OCI-LY7 (cell line): ENCODE measurements around the gene MLYCD. TPM values are rescaled to one million over a fixed set of nuclear protein-coding genes. Genes with fewer than 3 reads are reported as not detected.

ENCODE experiments used
- BruUV-seq: library from RNA; stranded (reverse); fragments of 400-500 nt; replicated peaks from 2 replicates; lab custom pipeline; 2021; lab: Mats Ljungman, UMichigan
- CTCF ChIA-PET: fragments of 300-600 bp; sonication (Branson Sonifier 250); formaldehyde crosslinking; loops from one replicate; lab custom pipeline; 2022; ENCODE audit warnings: antibody characterized with exemption; ENCODE audit not compliant: unreplicated experiment; lab: Charles Lee
- POLR2A ChIA-PET: fragments of 300-600 bp; sonication (Branson Sonifier 250); formaldehyde crosslinking; loops from one replicate; lab custom pipeline; 2022; ENCODE audit warnings: antibody characterized with exemption; lab: Charles Lee
- DNase-seq: peaks from one replicate; pipeline ENCODE4 v3.0.0-alpha.2; 2015; ENCODE audit warnings: low spot score
- H2AFZ ChIP-seq: fragments of 200-600 bp; sonication (generic), shearing (Covaris generic); 2 replicates; pipeline ENCODE4 v1.6.1; 2014; ENCODE audit warnings: mild to moderate bottlenecking, antibody characterized with exemption, low read length, moderate library complexity
- H3K27ac ChIP-seq: fragments of 200-600 bp; sonication (generic); 2 replicates; pipeline ENCODE4 v1.5.1; 2014; ENCODE audit warnings: mixed run types, low read depth, mild to moderate bottlenecking, moderate library complexity, low read length, inconsistent platforms; ENCODE audit not compliant: poor library complexity, severe bottlenecking
- H3K36me3 ChIP-seq: fragments of 200-600 bp; sonication (generic); 2 replicates; pipeline ENCODE4 v1.6.1; 2014; ENCODE audit warnings: mild to moderate bottlenecking, antibody characterized with exemption, low read length, moderate library complexity, mixed read lengths; ENCODE audit not compliant: insufficient read depth
- H3K4me1 ChIP-seq: fragments of 200-600 bp; sonication (generic); 2 replicates; pipeline ENCODE4 v1.5.1; 2014; ENCODE audit warnings: mild to moderate bottlenecking, low read length; ENCODE audit not compliant: insufficient read depth, poor library complexity, severe bottlenecking
- H3K4me2 ChIP-seq: fragments of 200-600 bp; sonication (generic); 2 replicates; pipeline ENCODE4 v1.6.1; 2014; ENCODE audit warnings: mild to moderate bottlenecking, low read length
- H3K4me3 ChIP-seq: fragments of 200-600 bp; sonication (generic); 2 replicates; pipeline ENCODE4 v1.5.1; 2014; ENCODE audit warnings: mild to moderate bottlenecking, low read depth, low read length; ENCODE audit not compliant: poor library complexity, severe bottlenecking
- H3K79me2 ChIP-seq: fragments of 200-600 bp; sonication (generic); 2 replicates; pipeline ENCODE4 v1.6.1; 2016; ENCODE audit warnings: low read depth, mild to moderate bottlenecking, low read length, moderate library complexity, mixed read lengths; ENCODE audit not compliant: insufficient read depth
- H3K9me2 ChIP-seq: fragments of 200-600 bp; sonication (generic); 2 replicates; pipeline ENCODE4 v1.6.1; 2016; ENCODE audit warnings: mild to moderate bottlenecking, low read length, mixed read lengths; ENCODE audit not compliant: insufficient read depth
- H3K9me3 ChIP-seq: fragments of 200-600 bp; sonication (generic); 2 replicates; pipeline ENCODE4 v1.6.1; 2014; ENCODE audit warnings: mild to moderate bottlenecking, mixed run types, low read length, mixed read lengths
- H4K20me1 ChIP-seq: fragments of 200-600 bp; sonication (generic); 2 replicates; pipeline ENCODE4 v1.6.1; 2014; ENCODE audit warnings: mild to moderate bottlenecking, antibody characterized with exemption, low read length, moderate library complexity, mixed read lengths; ENCODE audit not compliant: insufficient read depth
- EZH2phosphoT487 ChIP-seq: fragments of 200-600 bp; sonication (generic); IDR thresholded peaks from 2 replicates; pipeline ENCODE4 v1.6.1; 2018; ENCODE audit warnings: low read depth, borderline replicate concordance, mild to moderate bottlenecking, mixed run types, antibody characterized with exemption, low read length, moderate library complexity, mixed read lengths
- intact Hi-C: fragments of 100-400 bp; cut with micrococcal nuclease; formaldehyde crosslinking; loops from one replicate; pipeline ENCODE4 v1.10.0; 2022; ENCODE audit not compliant: unreplicated experiment
- total RNA-seq, 2 experiments: library from RNA; depleted of rRNA in 1 of 2; stranded (reverse); fragments of >200 nt in 1 of 2; shearing (Covaris generic) in 1 of 2; gene quantifications; 2 replicates each; pipeline ENCODE4 v1.2.3, GENCODE V29; 2014 to 2022
- TF ChIP-seq, protein P1 (sequence below): fragments of 200-600 bp; sonication (generic); conservative IDR thresholded peaks from 2 replicates; pipeline ENCODE4 v1.5.1; 2014; ENCODE audit warnings: mild to moderate bottlenecking, antibody characterized with exemption, low read length, moderate library complexity, mixed read lengths

MLYCD gene
- total RNA-seq, 2 experiments from 2014 or later, result 3.5 to 10.9 TPM

DNA sequence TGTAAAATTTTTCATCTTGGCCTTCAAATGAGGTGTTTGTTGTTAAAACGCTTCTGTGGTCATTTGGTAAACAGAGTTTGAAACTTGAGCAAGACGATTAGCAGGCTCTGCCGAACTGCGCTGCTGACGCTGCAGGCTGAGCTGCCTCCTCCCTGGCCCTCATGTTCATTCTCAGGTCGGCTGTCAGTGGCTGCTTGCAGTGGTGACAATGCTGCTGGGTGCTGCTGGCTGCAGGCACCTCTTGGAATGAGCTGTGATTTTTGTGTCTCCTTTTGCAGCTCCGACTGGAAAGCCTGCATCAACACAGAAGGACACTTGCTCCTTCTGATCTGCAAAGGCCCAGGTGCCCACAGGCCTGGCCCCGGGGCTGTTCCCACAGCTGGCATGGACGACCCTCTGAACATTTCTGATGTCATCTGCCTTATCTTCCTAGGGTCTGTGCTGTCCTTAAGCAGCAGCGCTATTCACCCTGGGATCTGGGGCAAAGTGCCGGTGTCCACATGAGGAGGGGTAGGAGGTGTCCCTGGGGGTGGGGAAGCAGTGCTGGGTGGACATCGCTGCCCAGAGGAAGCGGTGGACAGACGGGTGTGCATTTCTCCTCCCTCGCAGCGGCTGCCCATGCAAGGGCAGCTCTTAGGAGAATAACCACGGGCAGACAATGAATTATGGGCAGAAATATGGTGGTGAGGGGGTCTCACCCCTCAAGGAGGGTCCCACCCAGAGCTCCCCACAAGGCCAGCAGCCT is 31.1 kb downstream of the MLYCD start:
- H2AFZ ChIP-seq, result no peak overlapping the region
- intact Hi-C loops, result no loop called here
- H3K4me2 ChIP-seq, result no peak overlapping the region
- no peaks in the 10 kb centered on the region for H3K79me2 ChIP-seq
- H3K4me1 ChIP-seq, result no peaks in the 10 kb centered on the region
- H3K9me2 ChIP-seq, result no peaks in the 10 kb centered on the region
- no peak overlapping the region for H3K27ac ChIP-seq
- TF ChIP-seq, protein P1, sequence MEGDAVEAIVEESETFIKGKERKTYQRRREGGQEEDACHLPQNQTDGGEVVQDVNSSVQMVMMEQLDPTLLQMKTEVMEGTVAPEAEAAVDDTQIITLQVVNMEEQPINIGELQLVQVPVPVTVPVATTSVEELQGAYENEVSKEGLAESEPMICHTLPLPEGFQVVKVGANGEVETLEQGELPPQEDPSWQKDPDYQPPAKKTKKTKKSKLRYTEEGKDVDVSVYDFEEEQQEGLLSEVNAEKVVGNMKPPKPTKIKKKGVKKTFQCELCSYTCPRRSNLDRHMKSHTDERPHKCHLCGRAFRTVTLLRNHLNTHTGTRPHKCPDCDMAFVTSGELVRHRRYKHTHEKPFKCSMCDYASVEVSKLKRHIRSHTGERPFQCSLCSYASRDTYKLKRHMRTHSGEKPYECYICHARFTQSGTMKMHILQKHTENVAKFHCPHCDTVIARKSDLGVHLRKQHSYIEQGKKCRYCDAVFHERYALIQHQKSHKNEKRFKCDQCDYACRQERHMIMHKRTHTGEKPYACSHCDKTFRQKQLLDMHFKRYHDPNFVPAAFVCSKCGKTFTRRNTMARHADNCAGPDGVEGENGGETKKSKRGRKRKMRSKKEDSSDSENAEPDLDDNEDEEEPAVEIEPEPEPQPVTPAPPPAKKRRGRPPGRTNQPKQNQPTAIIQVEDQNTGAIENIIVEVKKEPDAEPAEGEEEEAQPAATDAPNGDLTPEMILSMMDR, result no peak
- no peak for TF ChIP-seq EZH2phosphoT487
- no peak overlapping the region for H3K4me3 ChIP-seq
- CTCF ChIA-PET, result no interaction called here
- no peaks in the 10 kb centered on the region for H3K9me3 ChIP-seq
- POLR2A ChIA-PET, result interaction anchor here (0.8 kb wide), 1 partner anchor 10 kb away, joined by 3 read pairs; no protein-coding TSS in a partner anchor
- DNase-seq, result no peak
- BruUV-seq, result no TSS peak
- H4K20me1 ChIP-seq, result no peaks in the 10 kb centered on the region
- H3K36me3 ChIP-seq, result no peaks in the 10 kb centered on the region

DNA sequence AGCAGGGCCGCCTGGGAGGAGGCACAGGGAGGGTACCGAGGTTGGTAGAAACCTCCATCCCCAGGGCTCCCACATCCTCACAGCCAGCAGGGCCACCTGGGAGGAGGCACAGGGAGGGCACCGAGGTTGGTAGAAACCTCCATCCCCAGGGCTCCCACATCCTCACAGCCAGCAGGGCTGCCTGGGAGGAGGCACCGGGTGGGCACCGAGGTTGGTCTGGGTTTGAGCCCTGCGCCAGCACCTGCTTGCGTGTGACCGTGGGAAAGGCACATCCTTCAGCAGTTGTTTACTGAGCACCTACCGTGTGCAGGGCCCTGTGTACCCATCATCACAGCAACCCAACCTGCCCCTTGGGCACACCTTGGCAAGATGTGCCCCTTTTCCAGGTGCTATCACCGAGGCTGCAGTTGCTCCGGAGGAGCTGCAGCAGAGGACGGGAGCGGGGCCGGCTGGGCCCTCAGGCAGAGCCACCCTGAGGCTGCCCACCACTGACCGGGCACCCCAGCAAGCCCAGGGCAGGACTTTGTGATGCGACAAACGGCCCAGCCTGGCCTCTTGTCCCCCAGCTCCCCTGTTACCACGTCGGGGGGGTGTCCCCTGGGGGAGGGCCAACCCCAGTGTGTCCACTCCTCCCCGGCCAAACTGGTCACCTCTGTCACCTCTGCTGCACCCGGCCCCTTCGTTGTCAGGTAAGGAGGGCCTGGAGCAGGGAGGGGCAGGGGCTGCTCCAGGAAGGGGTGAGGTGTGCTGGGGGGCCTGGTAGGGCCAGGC is 32.0 kb downstream of the MLYCD start:
- H3K4me1 ChIP-seq, result no peaks in the 10 kb centered on the region
- H3K36me3 ChIP-seq, result no peaks in the 10 kb centered on the region
- no peak overlapping the region for H3K4me2 ChIP-seq
- no peak overlapping the region for H3K27ac ChIP-seq
- ChIA-PET POLR2A (no interaction called here), CTCF (no interaction called here)
- no peaks in the 10 kb centered on the region for H3K79me2 ChIP-seq
- no peak for DNase-seq
- H3K9me2 ChIP-seq, result no peaks in the 10 kb centered on the region
- no peaks in the 10 kb centered on the region for H3K9me3 ChIP-seq
- intact Hi-C loops, result no loop called here
- no peak overlapping the region for H2AFZ ChIP-seq
- TF ChIP-seq, protein P1, result no peak
- TF ChIP-seq EZH2phosphoT487, result no peak
- no peaks in the 10 kb centered on the region for H4K20me1 ChIP-seq
- no peak overlapping the region for H3K4me3 ChIP-seq
- no TSS peak for BruUV-seq

DNA sequence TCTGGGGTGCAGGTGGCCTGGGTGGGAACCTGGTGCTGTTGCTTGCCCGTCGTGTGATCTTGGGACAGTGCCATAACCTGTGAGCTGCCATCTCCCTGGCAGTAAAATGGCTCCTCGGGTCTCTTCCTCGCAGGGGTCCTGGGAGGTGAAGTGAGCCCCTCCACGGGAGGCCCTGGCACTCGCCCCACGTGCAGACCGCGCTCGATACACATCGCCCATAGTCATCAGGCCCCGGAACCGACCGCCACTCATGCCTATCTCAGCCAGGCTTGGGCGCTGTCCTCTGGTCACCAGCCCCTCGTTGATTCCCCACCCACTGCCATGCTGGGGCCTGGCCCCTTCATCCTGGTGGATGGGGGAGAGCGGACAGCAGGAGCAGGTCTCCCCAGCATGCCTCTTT is 32.6 kb downstream of the MLYCD start:
- H3K36me3 ChIP-seq, result no peaks in the 10 kb centered on the region
- no peak overlapping the region for H3K4me3 ChIP-seq
- no peak overlapping the region for H3K27ac ChIP-seq
- H3K9me2 ChIP-seq, result no peaks in the 10 kb centered on the region
- TF ChIP-seq EZH2phosphoT487, result no peak
- TF ChIP-seq, protein P1, result no peak
- no peak overlapping the region for H3K4me2 ChIP-seq
- no peaks in the 10 kb centered on the region for H3K4me1 ChIP-seq
- intact Hi-C loops, result no loop called here
- no peak for DNase-seq
- no peaks in the 10 kb centered on the region for H4K20me1 ChIP-seq
- H3K9me3 ChIP-seq, result no peaks in the 10 kb centered on the region
- CTCF ChIA-PET, result no interaction called here
- H3K79me2 ChIP-seq, result no peaks in the 10 kb centered on the region
- POLR2A ChIA-PET, result no interaction called here
- H2AFZ ChIP-seq, result no peak overlapping the region
- BruUV-seq, result no TSS peak
